Endothelial cell of umbilical vein (primary cell): Measurements from ENCODE around the gene CALCOCO1. TPM values are rescaled to one million over a fixed set of nuclear protein-coding genes. Genes with fewer than 3 reads are reported as not detected.

Experiments used
- BruUV-seq: library from RNA; stranded (reverse); fragments of 400-500 nt; replicated peaks from 2 replicates; lab custom pipeline; 2021; lab: Mats Ljungman, UMichigan
- CTCF ChIA-PET: fragments of 300-600, 350-600 bp; sonication (Branson Sonifier 250); formaldehyde crosslinking; loops from one replicate; lab custom pipeline; 2021; ENCODE audit warnings: antibody characterized with exemption, inconsistent platforms; lab: Charles Lee
- POLR2A ChIA-PET: fragments of 300-600, 350-600 bp; sonication (Branson Sonifier 250); formaldehyde crosslinking; loops from one replicate; lab custom pipeline; 2021; ENCODE audit warnings: antibody characterized with exemption, inconsistent platforms; lab: Charles Lee
- DNase-seq: peaks from one replicate; pipeline ENCODE4 v3.0.0-alpha.2; 2011; ENCODE audit warnings: low read depth, low spot score
- FAIRE-seq: peaks from 2 replicates; lab custom pipeline; 2011; peaks lifted over from hg19 to GRCh38; lab: Jason Lieb, UNC
- H2AFZ ChIP-seq: 2 replicates; pipeline ENCODE4 v1.6.0; 2012; ENCODE audit warnings: low read depth, low read length, control low read depth, inconsistent platforms
- H3K27ac ChIP-seq: 2 replicates; pipeline ENCODE4 v1.5.1; 2011; ENCODE audit warnings: low read depth, mild to moderate bottlenecking, control low read depth, low read length, moderate library complexity; ENCODE audit not compliant: insufficient read depth
- H3K27me3 ChIP-seq, 2 experiments: 2 replicates each; pipeline versions ENCODE4 v1.6.0 to v1.6.1; 2011; ENCODE audit warnings: low read length in 2 of 2, mixed read lengths in 1 of 2; ENCODE audit not compliant: control insufficient read depth in 2 of 2, insufficient read depth in 2 of 2
- H3K36me3 ChIP-seq, 2 experiments: 2 replicates in 1 of 2; 3 replicates in 1 of 2; pipeline ENCODE4 v1.5.1; 2011; ENCODE audit warnings: low read length in 2 of 2, mild to moderate bottlenecking in 1 of 2, moderate library complexity in 1 of 2; ENCODE audit not compliant: control insufficient read depth in 2 of 2, insufficient read depth in 2 of 2; ENCODE audit errors: extremely low read depth in 1 of 2
- H3K4me1 ChIP-seq: 3 replicates; pipeline ENCODE4 v1.5.1; 2011; ENCODE audit warnings: mild to moderate bottlenecking, low read length; ENCODE audit not compliant: control insufficient read depth, insufficient read depth; ENCODE audit errors: extremely low read depth
- H3K4me2 ChIP-seq: 2 replicates; pipeline ENCODE4 v1.6.1; 2011; ENCODE audit warnings: low read length, control low read depth, mixed read lengths; ENCODE audit not compliant: insufficient read depth
- H3K4me3 ChIP-seq, 3 experiments: fragments of 200-600 bp in 1 of 3; sonication (generic), shearing (Covaris generic) in 1 of 3; replicated peaks in 1 of 3; 2 replicates each; pipeline ENCODE4 v1.5.1; 2011 to 2016; ENCODE audit warnings: control low read depth in 3 of 3, low read length in 3 of 3, mild to moderate bottlenecking in 2 of 3, inconsistent platforms in 1 of 3, low read depth in 1 of 3, moderate library complexity in 1 of 3; ENCODE audit not compliant: insufficient read depth in 1 of 3
- H3K79me2 ChIP-seq: 2 replicates; pipeline ENCODE4 v1.6.0; 2012; ENCODE audit warnings: low read length, inconsistent platforms; ENCODE audit not compliant: control insufficient read depth, insufficient read depth
- H3K9ac ChIP-seq: replicated peaks from 2 replicates; pipeline ENCODE3; 2011; ENCODE audit warnings: low read length, control low read depth; ENCODE audit not compliant: insufficient read depth; ENCODE audit errors: extremely low read depth
- H3K9me1 ChIP-seq: replicated peaks from 3 replicates; pipeline ENCODE4 v1.6.0; 2011; ENCODE audit warnings: mild to moderate bottlenecking, low read length; ENCODE audit not compliant: control insufficient read depth, insufficient read depth; ENCODE audit errors: extremely low read depth
- H3K9me3 ChIP-seq: replicated peaks from 2 replicates; pipeline ENCODE4 v1.5.1; 2012; ENCODE audit warnings: low read length, inconsistent platforms; ENCODE audit not compliant: control insufficient read depth, insufficient read depth
- H4K20me1 ChIP-seq: replicated peaks from 2 replicates; pipeline ENCODE3; 2011; ENCODE audit warnings: mild to moderate bottlenecking, low read length; ENCODE audit not compliant: control insufficient read depth, insufficient read depth; ENCODE audit errors: extremely low read depth
- CTCF ChIP-seq, 2 donors: IDR thresholded peaks; 1 replicate in 1 of 2; 2 replicates in 1 of 2; pipeline ENCODE4 v1.5.1; 2011; ENCODE audit warnings: low read length in 2 of 2, mild to moderate bottlenecking in 2 of 2, moderate library complexity in 2 of 2, control low read depth in 1 of 2, inconsistent platforms in 1 of 2, low read depth in 1 of 2; ENCODE audit not compliant: insufficient read depth in 1 of 2; ENCODE audit errors: extremely low read depth in 1 of 2
- EZH2 ChIP-seq: IDR thresholded peaks from 2 replicates; pipeline ENCODE4 v1.6.1; 2012; ENCODE audit warnings: borderline replicate concordance, low read depth, mild to moderate bottlenecking, moderate library complexity, low read length, inconsistent platforms; ENCODE audit not compliant: severe bottlenecking
- FOS ChIP-seq: IDR thresholded peaks from 2 replicates; pipeline ENCODE4 v1.6.1; 2011; ENCODE audit warnings: mild to moderate bottlenecking, low read length, moderate library complexity, borderline replicate concordance; ENCODE audit not compliant: insufficient read depth
- GATA2 ChIP-seq: IDR thresholded peaks from 2 replicates; pipeline ENCODE4 v1.7.0; 2011; ENCODE audit warnings: low read depth, mild to moderate bottlenecking, moderate library complexity, mixed read lengths, low read length; ENCODE audit not compliant: insufficient read length, insufficient read depth
- JUN ChIP-seq: IDR thresholded peaks from 2 replicates; pipeline ENCODE4 v1.6.1; 2011; ENCODE audit warnings: borderline replicate concordance, low read depth; ENCODE audit not compliant: insufficient read length, insufficient read depth
- MAX ChIP-seq: IDR thresholded peaks from 2 replicates; pipeline ENCODE4 v1.6.1; 2011; ENCODE audit not compliant: insufficient read depth, insufficient read length
- MYC ChIP-seq: IDR thresholded peaks from one replicate; pipeline ENCODE4 v1.6.1; 2011; ENCODE audit warnings: mild to moderate bottlenecking, low read depth, low read length
- POLR2A ChIP-seq: IDR thresholded peaks from 2 replicates; pipeline ENCODE4 v1.6.1; 2012; ENCODE audit warnings: low read depth, mild to moderate bottlenecking, control low read depth, low read length
- POLR2AphosphoS5 ChIP-seq: IDR thresholded peaks from 2 replicates; pipeline ENCODE4 v1.6.1; 2012; ENCODE audit warnings: low read depth, mild to moderate bottlenecking, control low read depth, low read length, moderate library complexity; ENCODE audit not compliant: insufficient read depth
- dilution Hi-C: fragments of 300-500 bp; cut with MboI; formaldehyde crosslinking; loops from one replicate; pipeline ENCODE4 v1.15.0; 2019; ENCODE audit warnings: low sequenced_read_pairs; ENCODE audit not compliant: extremely low pct_ligation_motif_present
- intact Hi-C: fragments of 100-400 bp; cut with micrococcal nuclease; formaldehyde crosslinking; loops from one replicate; pipeline ENCODE4 v1.10.0; 2022
- polyA plus RNA-seq, 4 experiments: library from polyadenylated mRNA; depleted of rRNA in 3 of 4; stranded (reverse) in 3 of 4; unstranded in 1 of 4; fragments of >200 nt; gene quantifications; 2 replicates each; pipeline versions ENCODE4 v1.2.1 to v1.2.3, GENCODE V29; 2011 to 2012; ENCODE audit warnings: missing spikeins in 1 of 4
- total RNA-seq: library from RNA; stranded (reverse); gene quantifications from 2 replicates; pipeline ENCODE4 v1.2.3, GENCODE V29; 2021

Gene CALCOCO1
- total and polyA plus RNA-seq, 2 donors (not counting 3 experiments of a cell fraction or from before 2014, with no cell fraction given), result 70.9 to 135 TPM

GRCh38 chr12:53686436-53686835 is 40.8 kb downstream of the CALCOCO1 start:
- Histone ChIP-seq H3K36me3 (no peaks in the 10 kb centered on the region), H4K20me1 (no peaks in the 10 kb centered on the region), H3K4me3 (no peak overlapping the region), H3K9ac (no peak overlapping the region), H3K79me2 (no peaks in the 10 kb centered on the region), H3K9me3 (no peaks in the 10 kb centered on the region), H2AFZ (no peak overlapping the region), H3K4me1 (no peaks in the 10 kb centered on the region), H3K27me3 (peaks cover 7 to 8% of the 10 kb centered on the region in 2 experiments), H3K4me2 (no peak overlapping the region), H3K9me1 (no peaks in the 10 kb centered on the region), H3K27ac (no peak overlapping the region)
- intact Hi-C loops (no loop called here), dilution Hi-C loops (no loop called here)
- FAIRE-seq (no peak), DNase-seq (no peak)
- POLR2A ChIA-PET, result no interaction called here
- CTCF ChIA-PET, result interaction anchor here (1.0 to 2.1 kb wide), 3 partner anchors 9 to 143 kb away, joined by 3 to 7 read pairs (median 3); no protein-coding TSS in a partner anchor
- TF ChIP-seq GATA2 (no peak), EZH2 (no peak), CTCF (IDR thresholded peaks at IDR 0.05; ENCODE audit: extremely low read depth in 1 of 2, insufficient read depth in 1 of 2, low read depth in 1 of 2, low read length in 2 of 2) (no peak), POLR2AphosphoS5 (no peak), FOS (no peak), JUN (no peak), MYC (no peak), MAX (no peak), POLR2A (no peak)
- BruUV-seq, result no TSS peak
